Activated T-cell treated with anti-CD3 and anti-CD28 coated beads, Interleukin-2, amount 50 U/mL, for 72 hours (primary cell): Measurements from ENCODE around the gene TLR4. TPM values are rescaled to one million over a fixed set of nuclear protein-coding genes. Genes with fewer than 3 reads are reported as not detected.

Experiments
- ATAC-seq, 2 donors: fragments of 150-1000 bp; cut with Tn5 transposase; replicated peaks in 1 of 2; 2 replicates each; pipeline ENCODE4 v1.10.0; 2021; ENCODE audit warnings: moderate library complexity in 2 of 2, mild to moderate bottlenecking in 1 of 2
- DNase-seq, 2 donors: peaks; one replicate each; pipeline ENCODE4 v3.0.0; 2021 to 2022; ENCODE audit warnings: mixed read lengths in 1 of 2
- H3K27ac Mint-ChIP-seq: one replicate; pipeline ENCODE4 v1.8.0; 2022; ENCODE audit warnings: mild to moderate bottlenecking, moderate library complexity, mixed read lengths
- H3K27me3 Mint-ChIP-seq: one replicate; pipeline ENCODE4 v1.8.0; 2022; ENCODE audit warnings: low read depth, mixed read lengths
- H3K36me3 Mint-ChIP-seq, 2 donors: one replicate each; pipeline ENCODE4 v1.8.0; 2022; ENCODE audit warnings: mixed read lengths in 2 of 2, mild to moderate bottlenecking in 1 of 2; ENCODE audit not compliant: insufficient read depth in 2 of 2
- H3K4me1 Mint-ChIP-seq: one replicate; pipeline ENCODE4 v1.8.0; 2022; ENCODE audit warnings: low read depth, mixed read lengths
- H3K4me3 Mint-ChIP-seq, 2 donors: one replicate each; pipeline ENCODE4 v1.8.0; 2022; ENCODE audit warnings: mild to moderate bottlenecking in 2 of 2, mixed read lengths in 2 of 2, moderate library complexity in 2 of 2
- H3K9me3 Mint-ChIP-seq, 2 donors: one replicate each; pipeline ENCODE4 v1.8.0; 2022; ENCODE audit warnings: mixed read lengths in 2 of 2
- total RNA-seq, 2 donors: library from RNA; stranded (reverse); gene quantifications; one replicate each; pipeline ENCODE4 v1.2.3, GENCODE V29; 2022

TLR4 gene
- total RNA-seq, 2 donors from 2014 or later: 0.05 TPM; not detected in 1

DNA sequence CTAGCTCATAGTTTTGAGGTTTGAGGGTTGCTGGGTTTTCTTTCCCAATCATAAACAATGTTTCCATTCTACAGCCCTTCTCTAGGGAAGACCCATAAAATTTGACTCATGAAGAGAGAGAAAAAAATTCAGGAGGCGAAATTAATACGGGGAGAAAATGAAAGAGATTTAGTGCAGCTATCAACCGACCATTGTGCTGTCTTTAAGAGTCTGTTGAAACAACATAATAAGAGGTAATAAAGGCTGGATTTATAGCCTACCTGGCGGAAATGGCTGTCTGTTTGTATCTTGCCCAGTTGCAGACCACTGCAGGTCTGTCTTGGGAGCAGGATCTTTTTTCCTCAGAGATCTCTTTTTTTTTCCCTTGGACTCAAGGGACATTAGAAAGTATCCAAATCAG, 66.9 kb downstream of the TLR4 start:
- H3K27ac Mint-ChIP-seq: no peak overlapping the region
- H3K9me3 Mint-ChIP-seq: peaks cover 0 to 1% of the 10 kb centered on the region in 2 donors
- H3K4me1 Mint-ChIP-seq: no peaks in the 10 kb centered on the region
- ATAC-seq (no peak), DNase-seq (no peak)
- no peak overlapping the region for H3K4me3 Mint-ChIP-seq
- peaks cover 38% of the 10 kb centered on the region for H3K27me3 Mint-ChIP-seq
- H3K36me3 Mint-ChIP-seq: peaks cover 0 to 2% of the 10 kb centered on the region in 2 donors

DNA sequence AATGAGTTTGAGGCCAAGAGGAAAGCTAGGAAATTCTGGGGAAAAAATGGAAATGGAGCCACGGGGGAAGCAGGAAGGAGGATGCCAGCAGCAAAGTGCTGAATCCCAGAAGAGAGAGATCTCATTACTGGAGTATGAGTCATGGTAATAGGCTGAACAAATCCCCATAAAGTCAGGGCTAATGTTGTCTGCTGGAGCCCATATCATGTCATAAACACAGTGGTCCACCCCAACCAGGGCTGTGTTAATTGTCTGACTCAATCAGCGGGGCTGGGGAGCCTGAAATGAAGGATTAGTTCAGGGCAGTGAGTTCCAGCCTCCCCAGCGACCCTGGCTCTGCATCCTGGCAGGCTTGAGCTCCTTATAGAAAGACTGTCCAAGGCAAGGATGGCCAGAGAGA, 68.8 kb downstream of the TLR4 start:
- H3K4me3 Mint-ChIP-seq: no peak overlapping the region
- H3K9me3 Mint-ChIP-seq: peaks cover 0 to 1% of the 10 kb centered on the region in 2 donors
- H3K36me3 Mint-ChIP-seq: peaks cover 0 to 2% of the 10 kb centered on the region in 2 donors
- DNase-seq (no peak), ATAC-seq (no peak)
- H3K27ac Mint-ChIP-seq: no peak overlapping the region
- H3K27me3 Mint-ChIP-seq: peaks cover 38% of the 10 kb centered on the region
- no peaks in the 10 kb centered on the region for H3K4me1 Mint-ChIP-seq
